ENCODE results near the gene PTPRM.

The PTPRM gene

DNA sequence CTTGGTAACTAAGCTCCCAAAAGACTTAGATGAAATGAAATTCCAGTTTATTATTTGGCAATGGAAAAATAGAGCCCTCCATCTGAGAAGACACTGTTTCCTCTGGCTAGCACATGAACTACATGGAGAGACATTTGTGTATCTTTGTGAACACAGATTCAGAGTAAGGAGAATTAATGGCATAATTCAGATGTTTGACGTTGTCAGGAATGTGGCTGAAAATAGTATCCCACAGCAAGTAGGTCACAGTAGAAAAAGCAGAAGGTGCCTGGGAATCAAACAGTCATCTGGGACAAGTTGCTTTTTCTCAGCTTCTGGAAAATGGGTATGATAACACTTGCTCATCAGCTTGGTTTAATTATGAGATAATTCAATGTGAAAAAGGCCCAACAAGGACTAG is 288.6 kb downstream of the PTPRM start:
- DNase-seq (ENCODE audit: low spot score) = no peak

DNA sequence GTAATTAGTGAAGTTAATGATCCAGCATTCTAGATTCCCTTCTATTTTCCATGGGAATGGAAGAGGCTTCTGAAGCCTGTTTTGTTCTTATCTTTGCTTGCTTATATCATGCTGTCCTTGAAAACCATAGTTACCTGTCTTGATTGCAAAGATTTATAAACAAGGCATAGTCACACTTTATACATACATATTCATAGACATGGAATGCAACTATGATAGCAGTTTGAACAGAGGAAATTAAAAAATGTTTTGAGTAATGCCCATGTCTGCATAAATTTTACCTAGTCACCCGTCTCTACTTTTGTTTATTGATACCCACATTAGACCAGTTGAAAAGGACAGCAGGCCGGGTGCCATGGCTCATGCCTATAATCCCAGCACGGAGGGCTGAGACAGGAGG is 289.0 kb downstream of the PTPRM start:
- DNase-seq (ENCODE audit: low spot score) = no peak

DNA sequence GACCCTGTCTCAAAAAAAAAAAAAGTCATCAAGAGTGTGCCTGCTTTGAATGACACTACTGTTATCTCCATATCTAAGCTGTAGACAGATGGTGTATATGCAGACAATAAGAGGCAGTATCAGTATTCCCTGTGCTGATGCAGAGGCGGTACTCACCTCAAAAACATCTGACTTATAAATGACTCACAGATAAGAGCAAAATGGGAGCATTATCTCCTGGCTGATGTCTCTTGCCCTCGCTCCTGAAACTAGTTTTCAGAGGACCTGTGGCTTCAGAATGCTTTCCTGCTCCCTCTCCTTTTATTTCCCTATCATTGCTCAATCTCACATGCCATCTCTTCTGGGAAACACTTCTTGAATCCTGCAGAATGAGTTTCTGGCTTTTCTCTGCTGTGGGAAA is 289.6 kb downstream of the PTPRM start:
- DNase-seq (ENCODE audit: low spot score) = no peak

GRCh38 chr18:7857562-7857961 is 290.4 kb downstream of the PTPRM start:
- no peak for DNase-seq (ENCODE audit: low spot score)

DNA sequence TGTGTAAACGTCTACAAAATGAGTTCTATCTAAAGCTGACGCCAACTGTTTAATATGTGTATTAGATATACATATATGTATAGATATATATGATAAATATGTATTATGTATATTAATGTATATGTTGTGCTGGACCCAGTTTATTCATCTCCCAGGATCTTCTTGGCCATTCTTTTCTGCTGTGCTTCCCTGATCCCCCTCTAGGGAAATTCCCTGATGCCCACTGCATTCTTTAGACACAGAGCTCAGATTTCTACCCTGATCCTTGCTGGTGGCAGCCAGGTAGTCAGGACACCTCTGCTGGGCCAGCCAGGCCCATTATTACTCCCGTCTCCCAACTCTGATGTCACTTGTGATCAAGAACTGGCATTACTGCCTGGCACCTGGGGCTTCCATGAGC is 292.0 kb downstream of the PTPRM start:
- no peak for DNase-seq (ENCODE audit: low spot score)

DNA sequence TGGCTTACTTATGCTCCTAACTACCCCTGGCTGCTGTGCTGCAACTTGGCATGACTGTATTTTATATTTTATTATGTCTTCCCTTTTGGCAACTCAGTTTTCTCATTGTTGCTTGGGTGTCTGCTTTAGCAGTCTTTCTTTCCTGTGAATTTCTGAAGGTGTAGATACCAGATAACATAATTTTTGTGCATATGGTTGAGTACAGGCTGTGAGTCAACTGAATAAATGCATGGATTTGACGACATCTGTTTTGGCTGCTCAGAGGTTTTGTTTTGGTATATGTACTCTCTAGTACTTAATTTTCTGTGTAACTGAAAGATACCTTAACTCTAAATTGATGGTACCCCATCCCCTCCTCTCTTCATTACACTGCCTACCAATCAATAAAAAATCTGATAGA is 303.1 kb downstream of the PTPRM start:
- no peak for DNase-seq (ENCODE audit: low spot score)

DNA sequence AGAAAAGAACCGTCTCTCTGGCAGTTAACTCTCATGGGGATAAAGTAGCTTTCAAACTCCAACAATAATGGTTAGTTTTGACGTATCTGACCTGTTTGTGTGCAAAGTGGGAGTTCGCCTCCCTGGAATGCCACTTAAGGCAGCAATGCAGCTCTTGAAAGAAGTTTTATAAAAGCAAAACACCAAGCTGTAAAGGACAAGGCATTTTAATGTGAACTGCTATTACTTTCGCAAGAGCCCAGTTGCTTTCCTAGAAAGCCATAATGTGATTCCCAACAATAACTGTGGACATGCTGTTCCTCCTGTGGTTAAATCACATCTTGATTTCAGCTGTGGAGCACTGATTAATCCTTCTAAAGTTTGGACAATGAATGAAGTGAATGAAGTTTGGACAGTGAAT is 303.7 kb downstream of the PTPRM start:
- peak; percentile 44 for DNase-seq (ENCODE audit: low spot score)

DNA sequence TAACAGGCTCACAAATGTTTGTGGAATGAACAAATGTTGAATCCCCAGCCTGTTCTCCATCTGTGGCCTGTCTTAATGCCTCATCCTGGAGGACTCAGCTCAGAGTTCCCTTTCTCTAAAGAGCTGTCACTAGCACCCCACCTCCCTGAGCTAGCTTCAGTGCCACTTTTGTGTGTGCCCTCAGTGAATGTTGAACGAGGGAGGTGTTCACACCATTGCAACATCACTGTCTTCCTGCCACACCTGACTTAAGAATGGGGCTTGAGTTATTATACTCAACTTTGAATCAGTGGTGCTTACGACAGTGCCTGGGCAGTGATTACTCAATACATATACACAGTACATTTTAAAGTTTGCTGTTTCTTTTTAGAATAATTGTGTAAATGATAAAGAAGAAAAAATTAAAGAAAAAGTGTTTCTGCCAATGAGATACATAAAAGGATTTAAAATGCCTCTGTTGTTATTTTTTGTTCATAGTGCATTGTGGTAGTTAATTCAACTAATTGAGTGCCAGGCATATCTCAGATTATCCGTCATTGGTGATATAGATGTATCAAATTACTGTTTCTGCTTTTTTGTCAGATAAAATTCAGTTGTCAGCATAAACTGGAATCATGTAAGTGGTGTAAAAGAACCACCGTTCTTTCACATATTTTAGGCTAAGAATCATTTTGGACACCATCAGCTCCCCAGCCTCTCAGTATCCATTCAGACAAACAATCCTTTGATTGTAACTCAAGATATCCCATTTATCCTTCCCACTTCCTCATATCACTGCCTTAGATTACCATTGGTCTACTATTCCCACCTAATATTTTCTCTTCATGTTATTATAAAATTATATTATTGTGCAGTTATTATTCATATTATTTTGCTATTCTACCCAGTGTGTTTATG is 304.7 kb downstream of the PTPRM start:
- no peak for DNase-seq (ENCODE audit: low spot score)

- peak; percentile 55 for DNase-seq (ENCODE audit: low spot score)
These were observed 305.5 kb downstream of the PTPRM start for GRCh38 chr18:7872569-7872968.

- no peak for DNase-seq (ENCODE audit: low spot score)
These were observed 306.2 kb downstream of the PTPRM start for GRCh38 chr18:7873316-7873715.

GRCh38 chr18:7876354-7877104 is 309.4 kb downstream of the PTPRM start:
- DNase-seq (ENCODE audit: low spot score) = no peak

DNA sequence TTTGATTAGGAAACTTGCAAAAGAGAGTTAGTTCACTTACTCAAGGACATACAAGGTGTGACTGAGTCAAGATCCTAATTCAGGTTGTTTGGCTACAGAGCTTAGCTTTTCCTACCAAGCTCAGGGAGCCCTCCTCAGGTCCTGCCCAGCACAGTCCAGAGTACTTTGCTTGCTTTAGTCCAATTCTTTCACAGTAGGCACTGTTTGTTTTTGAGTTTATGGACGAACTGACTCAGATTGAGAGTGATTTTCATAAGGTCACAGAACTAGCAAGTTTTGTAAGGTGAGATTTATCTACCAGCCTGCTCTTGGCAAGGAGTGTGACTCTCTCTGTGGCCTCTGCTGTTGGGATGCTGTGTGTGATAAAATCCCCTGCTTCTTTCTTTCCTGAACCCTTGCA is 310.5 kb downstream of the PTPRM start:
- DNase-seq (ENCODE audit: low spot score) = no peak

DNA sequence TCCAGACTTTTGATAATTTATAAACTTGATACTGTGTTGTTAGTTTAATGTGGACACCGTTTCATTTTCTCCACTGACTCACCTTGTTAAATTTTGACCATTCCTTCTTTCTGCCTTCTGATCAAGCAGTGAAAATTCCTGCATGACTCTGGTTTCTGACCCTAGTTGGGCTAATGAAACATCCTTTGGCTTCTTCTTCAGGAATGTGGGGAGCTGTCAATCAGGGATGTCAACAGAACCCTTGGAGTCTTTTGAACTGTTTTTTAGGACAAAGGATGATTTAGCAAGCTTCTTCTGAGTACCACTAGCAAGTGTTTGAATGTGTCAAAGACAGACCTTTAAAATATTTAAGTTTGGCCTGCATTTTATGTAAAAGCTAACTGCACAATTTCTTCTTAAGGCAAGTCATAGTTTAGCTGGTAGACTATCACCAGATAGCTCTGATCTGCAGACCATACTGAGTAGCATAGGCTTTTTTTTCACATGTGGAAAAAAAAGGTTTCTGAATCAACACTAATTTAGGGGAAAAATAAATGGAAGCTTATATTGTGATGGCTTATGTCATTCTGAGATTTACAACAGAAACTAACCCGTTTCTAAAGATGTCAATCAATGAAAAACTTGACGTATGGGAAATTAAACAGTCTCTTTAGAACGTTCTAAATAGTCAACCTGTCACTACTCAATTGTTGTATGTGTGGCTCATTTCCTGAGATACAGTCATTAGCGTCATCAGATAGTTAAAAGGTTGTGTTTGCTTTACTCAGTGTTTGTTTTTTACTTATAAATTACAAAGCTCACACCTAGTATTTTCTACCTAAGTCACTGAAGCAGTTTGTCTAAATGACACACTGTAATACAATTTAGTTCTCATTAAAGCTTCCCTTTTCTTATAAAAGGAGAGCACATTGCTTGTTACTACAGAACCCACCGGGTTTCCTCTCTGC is 311.4 kb downstream of the PTPRM start:
- DNase-seq (ENCODE audit: low spot score) = no peak

- no peak for DNase-seq (ENCODE audit: low spot score)
These were observed 312.6 kb downstream of the PTPRM start for GRCh38 chr18:7879717-7880116.

DNA sequence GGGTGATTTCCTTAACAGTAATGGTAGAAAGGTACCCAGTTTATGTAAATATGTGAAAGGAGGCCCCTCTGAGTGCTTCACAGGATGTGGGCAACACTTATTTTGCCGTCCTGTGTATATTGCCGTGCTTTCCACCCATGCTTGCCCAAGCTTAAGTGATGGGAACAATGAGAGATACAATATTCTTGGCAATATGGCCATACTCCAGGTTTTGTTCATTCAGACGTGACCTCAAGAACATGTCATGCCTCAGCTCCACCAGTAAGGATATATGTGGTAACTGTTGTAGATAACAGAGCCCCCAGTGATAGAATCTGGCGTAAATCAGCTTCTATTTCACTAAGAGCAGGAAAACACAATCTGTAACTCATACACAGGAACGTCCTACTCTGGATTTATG is 318.7 kb downstream of the PTPRM start:
- DNase-seq (ENCODE audit: low spot score) = no peak

DNA sequence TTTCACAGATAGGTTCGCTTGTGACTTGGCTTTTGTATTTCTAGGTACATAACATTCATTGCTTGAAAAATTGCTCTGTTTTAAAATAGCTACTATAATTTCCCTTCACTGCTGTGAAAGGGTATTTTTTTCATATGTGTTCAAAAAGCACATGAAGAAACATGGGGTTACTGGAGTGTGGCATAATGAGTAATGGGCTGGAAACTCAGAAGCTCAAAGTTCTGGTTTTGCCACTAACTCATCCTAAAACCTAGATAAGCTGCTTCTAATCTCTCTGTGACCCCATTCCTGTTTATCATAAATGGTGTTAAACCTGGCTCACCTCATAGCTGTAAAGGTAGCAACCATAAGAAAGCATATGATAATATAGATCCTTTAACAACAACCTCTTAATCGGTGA is 319.3 kb downstream of the PTPRM start:
- no peak for DNase-seq (ENCODE audit: low spot score)

DNA sequence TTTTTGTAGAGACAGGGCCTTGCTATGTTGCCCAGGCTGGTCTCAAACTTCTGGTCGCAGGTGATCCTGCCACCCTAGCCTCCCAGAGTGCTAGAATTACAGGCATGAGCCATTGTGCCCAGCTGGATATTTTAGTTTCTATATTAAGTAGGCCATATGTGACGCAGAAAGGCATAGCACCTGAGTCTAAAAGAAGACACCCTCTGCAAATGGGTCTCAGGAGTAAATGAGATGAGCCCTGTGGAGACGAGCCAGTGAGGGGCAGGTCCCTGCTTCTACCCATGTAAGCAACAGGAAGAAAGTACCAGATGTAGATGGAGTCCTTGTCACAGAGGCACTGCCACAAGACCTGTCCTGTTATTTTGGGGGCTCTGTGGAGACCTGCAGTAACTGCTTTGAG is 322.4 kb downstream of the PTPRM start:
- DNase-seq (ENCODE audit: low spot score) = no peak

DNA sequence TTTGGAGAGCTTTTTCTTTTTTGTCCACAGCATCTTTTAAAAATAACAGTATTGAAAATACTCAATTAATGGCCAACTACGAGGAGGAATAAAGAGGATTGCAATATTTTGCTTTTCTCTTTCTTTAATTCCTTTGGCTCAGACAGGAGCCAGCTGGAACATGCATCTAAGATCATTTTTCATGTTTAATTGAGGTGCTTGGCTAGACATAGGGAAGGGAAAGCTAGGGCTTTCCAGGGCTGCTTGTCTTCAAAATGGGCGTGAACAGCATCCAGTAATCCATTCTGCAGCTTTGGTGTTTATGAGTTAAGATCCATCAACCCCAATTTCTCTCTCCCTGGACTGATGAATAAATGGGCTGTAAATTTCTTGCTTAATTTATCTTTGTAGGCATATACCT is 323.0 kb downstream of the PTPRM start:
- DNase-seq (ENCODE audit: low spot score) = no peak

DNA sequence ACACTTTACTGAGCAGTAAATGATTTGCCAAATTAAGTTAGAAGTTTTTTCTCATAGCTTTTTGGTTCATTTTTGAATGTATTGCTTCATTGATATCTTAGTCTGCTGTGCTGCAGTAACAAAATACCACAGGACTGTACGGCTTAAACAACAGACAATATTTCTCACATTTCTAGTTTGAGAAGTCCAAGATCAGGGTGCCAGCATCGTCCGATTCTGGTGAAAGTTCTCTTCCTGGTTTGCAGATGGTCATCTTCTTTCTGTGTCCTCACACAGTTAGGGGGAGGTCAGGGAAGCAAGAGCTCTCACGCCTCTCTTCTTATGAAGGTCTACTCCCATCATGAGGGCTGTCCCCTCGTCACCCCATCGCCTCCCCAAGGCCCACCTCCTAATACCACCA is 325.4 kb downstream of the PTPRM start:
- DNase-seq (ENCODE audit: low spot score) = no peak

DNA sequence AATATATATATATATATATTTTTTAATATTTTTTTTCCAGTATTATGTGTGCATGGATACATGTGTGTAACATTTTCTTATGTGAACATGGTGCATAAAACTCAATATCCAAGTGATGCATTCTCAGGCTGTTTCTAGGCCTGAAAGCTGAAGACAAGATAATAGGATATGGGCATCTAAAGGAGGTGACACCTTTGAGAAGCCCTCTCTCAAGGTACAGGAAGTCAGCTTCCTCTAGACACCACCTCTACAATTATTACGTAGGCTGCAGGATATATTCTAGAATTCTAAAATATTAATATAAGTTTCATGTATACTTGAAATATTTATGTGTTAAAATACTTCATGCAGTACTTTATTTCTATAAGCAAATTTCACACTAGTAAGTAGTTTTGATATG is 327.5 kb downstream of the PTPRM start:
- no peak for DNase-seq (ENCODE audit: low spot score)

DNA sequence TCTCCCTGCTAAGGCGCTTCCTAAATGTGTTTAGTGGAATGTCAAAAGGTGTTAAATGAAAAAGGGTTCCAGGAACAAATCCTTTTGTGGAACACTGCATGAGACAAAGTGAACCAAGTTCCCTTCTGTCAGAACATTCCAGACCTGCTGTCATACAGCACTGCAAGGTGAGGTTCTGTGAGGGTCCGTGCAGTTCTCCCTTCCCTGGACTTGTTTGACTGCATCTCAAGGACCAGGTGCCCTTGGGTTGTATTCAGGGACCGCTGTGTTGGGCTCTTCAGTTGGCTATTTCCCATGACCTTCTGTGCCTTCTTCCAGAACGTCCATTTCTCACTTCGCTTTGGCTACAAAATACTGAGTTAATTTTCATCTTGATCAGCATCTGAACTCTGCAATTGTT is 328.2 kb downstream of the PTPRM start:
- no peak for DNase-seq (ENCODE audit: low spot score)

DNA sequence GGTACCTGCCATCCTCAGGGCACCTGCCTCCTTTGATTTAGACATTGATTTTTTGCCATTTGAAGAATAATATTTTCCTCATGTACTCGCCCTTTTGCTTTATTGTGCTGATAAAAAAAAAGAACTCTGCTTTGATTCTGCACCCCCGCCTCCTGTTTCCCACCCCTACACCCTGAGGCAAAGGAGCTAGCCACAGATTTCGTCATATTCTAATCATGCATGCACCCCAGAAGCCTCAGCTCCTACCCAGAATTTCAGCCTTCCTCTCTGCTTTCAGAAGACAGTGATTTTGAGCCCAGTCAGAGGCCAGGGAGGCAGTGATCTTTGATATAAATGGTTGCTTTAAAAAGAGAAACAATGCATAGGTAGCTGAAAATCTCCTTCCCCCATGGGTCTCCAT is 329.0 kb downstream of the PTPRM start:
- no peak for DNase-seq (ENCODE audit: low spot score)

Measured in AG08395 (cell line).